GM19023 (cell line): ENCODE results near the gene SOCS1.

ENCODE experiments used
- ATAC-seq: cut with Tn5 transposase; IDR thresholded peaks from one replicate; pipeline ENCODE4 v1.9.1; 2021; ENCODE audit warnings: mild to moderate bottlenecking, moderate library complexity; ENCODE audit not compliant: unreplicated experiment

The SOCS1 gene

DNA sequence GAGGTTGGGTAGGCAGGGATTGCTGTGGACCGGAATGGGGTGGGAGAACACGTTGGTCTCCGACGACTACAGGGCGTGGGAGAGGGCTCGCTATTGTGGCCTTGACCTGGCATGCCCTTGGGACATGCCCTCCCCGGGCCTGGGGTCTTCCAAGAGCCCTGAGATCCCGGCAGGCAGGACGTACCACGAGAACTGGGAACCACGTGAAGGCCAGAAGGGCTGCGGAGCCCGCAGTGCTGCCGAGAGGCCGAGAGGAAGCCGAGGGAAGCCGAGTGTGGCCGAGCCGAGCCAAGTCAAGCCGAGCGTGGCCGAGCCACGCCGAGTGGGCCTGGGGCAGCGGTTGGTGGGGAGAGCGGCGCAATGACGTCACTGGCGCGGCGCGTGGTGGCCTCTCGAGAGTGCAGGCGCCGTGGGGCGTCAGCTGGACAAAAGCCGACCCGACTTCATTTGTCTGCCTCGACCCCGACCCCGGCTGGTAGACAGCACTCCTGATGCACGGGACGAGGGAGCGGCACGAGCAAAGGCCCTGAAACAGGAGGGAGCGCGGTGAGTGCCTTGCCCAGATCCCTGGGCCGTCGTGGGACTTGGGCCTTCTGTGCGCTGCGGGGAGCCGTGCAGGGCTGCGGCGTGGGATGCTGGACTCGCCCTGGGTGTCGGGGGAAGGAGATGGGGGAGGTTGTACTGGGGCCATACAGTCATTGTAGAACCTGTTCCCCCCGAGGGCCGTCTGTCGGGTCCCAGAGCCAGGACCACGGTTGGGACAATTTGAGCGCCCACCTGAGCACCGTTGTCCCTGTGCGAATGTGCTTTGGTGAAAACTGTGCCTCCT, 6.6 kb downstream of the SOCS1 start:
- no peak for ATAC-seq

DNA sequence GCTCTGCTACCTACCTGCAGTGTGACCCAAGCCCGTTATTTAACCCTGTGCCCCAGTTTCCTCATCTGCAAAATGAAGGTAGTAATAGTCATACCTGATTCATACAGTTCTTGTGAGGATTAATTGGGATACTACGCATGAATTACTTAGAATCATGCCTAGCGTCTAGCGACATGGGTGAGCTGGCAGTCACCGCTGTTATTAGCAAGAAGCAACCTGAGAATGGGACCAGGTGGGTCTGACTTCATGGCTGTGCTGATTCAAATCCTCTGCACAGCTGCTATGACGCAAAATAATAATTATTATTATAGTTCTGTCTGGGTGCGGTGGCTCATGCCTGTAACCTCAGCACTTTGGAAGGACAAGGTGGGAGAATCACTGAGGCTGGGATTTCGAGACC, 7.9 kb downstream of the SOCS1 start:
- ATAC-seq = no peak

DNA sequence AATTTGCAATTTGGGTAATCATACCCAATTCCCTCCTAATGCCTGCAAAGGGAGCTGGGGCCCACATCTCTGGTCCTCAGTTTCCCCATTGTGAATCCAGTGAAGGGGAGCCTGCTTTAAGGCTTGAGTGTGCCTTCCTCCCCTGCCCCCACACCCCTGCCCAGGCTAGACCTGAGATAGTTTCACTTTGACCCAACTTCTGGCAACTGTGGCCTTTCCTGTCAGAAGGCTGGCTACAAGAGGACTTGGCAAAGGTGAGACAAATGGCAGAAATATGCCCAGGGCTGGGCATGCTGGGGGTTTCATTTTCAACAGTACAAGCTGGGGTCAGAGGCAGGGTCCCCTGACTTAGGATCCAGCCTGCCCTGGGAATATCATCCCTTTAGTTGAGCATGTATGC, 10.0 kb downstream of the SOCS1 start:
- no peak for ATAC-seq

GRCh38 chr16:11245222-11245737, 10.7 kb downstream of the SOCS1 start:
- no peak for ATAC-seq

- no peak for ATAC-seq
These were observed 13.3 kb downstream of the SOCS1 start for GRCh38 chr16:11242658-11243057.

- ATAC-seq = no peak
These were observed 14.4 kb downstream of the SOCS1 start for GRCh38 chr16:11241480-11242204.

- ATAC-seq = no peak
These were observed 15.1 kb downstream of the SOCS1 start for GRCh38 chr16:11240636-11241473.

DNA sequence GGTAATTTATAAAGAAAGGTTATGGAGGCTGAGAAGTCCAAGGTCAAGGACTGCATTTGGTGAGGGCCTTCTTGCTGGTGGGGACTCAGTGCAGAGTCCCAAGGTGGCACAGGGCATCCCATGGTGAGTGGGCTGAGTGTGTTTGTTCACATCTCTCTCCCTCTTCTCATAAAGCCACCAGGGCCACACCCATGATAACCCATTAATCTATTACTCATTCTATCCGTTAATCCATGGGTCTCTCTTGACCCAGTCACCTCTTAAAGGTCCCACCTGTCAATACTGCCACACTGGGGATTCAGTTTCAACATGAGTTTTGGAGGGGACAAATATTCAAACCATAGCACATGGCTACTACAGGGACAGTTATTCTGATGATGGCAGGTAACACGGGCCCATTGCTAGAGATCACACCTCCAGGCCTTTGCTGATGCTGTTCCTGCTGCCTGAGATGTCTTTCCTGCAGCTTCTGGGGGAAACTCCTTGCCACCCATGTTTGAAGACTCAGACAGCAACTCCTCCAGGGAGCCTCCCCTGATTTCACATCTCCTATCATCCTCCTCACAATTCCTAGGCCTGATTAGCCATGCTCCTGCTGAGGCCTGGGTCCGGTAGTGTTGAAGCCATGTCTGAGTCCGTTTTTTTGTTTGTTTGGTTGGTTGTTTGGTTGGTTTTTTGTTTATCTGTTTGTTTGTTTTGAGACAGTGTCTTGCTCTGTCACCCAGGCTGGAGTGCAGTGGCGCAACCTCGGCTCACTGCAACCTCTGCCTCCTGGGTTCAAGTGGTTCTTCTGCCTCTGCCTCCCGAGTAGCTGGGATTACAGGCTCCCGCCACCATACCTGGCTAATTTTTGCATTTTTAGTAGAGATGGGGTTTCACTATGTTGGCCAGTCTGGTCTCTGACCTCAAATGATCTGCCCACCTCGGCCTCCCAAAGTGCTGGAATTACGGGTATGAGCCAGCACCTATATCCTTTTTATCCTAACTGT, 16.1 kb downstream of the SOCS1 start:
- no peak for ATAC-seq

DNA sequence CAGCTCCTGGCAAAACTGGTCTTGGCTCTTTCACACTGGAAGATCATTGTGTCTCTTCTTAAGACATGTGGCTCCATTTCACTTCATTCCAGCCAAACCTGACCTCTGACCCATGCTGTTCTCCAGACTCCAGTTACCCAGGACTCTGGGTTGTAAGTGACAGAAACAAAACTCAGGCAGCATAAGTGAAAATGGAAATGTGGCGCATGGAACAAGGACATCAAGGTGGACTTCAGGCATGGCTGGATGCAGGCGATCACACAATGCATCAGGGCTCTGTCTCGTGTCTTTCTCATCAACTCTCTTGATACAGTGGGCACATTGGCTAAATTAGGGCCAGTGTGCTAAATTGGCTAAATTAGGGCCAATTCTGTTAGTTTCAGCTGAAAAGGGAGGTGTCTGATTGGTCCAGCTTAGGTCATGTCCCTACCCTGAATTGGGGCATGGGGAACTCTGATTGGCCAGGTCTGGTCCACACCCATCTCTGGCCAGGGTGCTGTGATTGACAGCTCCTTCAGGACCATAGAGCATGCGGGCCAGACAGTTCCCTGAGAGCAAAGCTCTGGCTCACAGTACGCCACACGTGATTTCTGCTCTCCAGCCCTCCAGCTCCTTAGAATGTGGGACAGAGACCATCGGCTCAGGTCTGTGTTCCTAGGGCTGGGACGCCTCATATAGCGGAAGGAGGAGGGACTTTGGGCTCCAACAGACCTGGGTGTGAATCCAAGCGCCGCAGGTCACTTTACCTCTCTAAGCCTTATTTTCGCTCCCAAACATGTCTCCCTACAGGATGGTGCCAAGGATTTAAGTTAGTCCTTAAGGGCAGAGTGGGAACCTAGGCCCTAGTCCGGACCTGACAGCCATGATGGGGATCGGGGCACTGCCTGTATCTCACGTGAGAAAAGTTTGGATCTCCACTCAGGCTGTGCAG, 17.5 kb downstream of the SOCS1 start:
- ATAC-seq = no peak

GRCh38 chr16:11236461-11237254, 19.3 kb downstream of the SOCS1 start:
- no peak for ATAC-seq

- no peak for ATAC-seq
These were observed 20.4 kb downstream of the SOCS1 start for GRCh38 chr16:11235703-11235991.

DNA sequence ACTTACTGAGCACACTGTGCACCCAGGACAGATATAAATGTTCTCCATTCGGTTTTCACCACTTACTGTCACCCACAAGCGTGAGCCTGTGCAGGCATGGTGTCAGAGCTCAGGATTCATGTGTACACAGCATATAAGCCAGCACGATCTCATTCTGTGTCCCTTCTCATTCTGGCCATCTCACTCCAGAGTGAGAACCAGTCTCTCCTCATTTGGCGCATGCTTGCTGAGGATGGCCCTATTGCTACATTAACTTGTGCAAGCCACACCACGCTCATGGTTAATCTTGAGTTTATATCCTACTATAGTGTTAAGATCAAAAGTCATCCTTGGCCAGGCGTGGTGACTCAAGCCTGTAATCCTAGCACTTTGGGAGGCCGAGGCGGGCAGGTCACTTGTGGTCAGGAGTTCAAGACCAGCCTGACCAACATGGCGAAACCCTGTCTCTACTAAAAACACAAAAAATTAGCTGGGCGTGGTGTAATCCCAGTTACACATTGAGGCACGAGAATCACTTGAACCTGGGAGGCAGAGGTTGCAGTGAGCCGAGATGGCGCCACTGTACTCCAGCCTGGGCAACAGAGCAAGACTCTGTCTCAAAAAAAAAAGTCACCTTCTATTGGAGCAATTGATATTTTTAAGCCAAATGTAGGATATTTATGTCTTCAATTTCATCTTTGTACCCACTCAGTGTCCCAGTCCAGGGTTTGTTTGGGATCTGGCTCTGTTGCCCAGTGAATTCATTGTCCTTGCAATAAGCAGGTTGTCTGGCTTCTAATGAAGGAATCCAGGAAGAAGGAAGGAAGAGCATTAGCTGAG, 20.9 kb downstream of the SOCS1 start:
- no peak for ATAC-seq

GRCh38 chr16:11233727-11234376, 22.2 kb downstream of the SOCS1 start:
- ATAC-seq = no peak

- peak; percentile 59 for ATAC-seq
These were observed 22.9 kb downstream of the SOCS1 start for GRCh38 chr16:11232852-11233726.

DNA sequence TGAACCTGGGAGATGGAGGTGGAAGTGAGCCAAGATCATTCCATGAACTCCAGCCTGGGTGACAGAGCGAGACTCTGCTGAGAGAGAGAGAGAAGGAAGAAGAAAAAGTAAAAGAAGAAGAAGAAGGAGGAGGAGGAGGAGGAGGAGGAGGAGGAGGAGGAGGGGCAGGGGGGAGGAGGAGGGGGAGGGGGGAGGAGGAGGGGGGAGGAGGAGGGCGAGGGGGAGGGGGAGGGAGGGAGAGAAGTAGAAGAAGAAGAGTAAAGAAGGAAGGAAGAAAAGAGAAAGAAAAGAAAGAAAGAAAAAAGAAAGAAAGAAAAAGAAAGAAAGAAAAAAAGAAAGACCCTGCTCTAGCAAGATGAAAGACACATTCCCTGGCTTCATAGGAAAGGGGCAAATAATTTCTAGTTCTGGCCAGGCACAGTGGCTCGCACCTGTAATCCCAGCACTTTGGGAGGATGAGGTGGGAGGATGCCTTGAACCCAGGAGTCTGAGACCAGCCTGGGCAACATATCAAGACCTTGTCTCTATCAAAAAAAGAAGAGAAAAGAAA, 23.6 kb downstream of the SOCS1 start:
- no peak for ATAC-seq
